ENCODE measurements around the gene CIZ1. TPM values are rescaled to one million over a fixed set of nuclear protein-coding genes. Genes with fewer than 3 reads are reported as not detected.

Gene CIZ1
- total RNA-seq, 1 experiment from 2014 or later: 104 TPM

DNA sequence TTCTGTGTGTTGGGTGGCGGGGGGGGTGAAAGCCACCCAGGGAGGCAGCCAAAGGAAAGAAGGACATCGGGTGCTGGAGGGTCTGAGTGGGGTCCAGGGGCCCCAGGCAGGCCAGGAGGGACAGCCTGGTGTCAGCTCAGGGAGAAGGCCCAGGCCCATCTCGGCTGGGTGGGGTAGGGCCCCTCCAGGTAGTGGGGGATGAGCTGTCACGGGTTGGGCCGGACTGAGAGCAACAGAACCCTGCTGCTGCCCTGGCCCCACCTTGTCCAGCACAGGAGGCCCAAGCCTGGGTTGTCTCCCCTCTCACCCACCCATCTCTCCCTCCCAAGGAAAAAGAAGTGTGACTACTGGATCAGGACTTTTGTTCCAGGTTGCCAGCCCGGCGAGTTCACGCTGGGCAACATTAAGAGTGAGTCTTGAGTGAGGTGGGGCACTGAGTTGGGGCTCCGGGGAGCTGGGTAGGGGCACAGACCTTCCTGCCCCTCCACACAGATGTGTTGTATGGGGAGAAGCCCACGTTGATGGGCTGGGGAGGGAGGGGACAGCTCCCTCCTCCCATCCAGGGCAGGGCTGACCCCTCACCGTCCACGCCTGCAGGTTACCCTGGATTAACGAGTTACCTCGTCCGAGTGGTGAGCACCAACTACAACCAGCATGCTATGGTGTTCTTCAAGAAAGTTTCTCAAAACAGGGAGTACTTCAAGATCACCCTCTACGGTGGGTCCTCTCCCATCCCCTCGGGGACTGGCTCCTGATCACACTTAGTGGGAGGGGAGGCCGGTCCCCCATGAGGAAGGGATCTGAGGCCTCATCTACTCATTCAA, 39.9 kb downstream of the CIZ1 start:
- WGBS (ENCODE audit: extremely low coverage, insufficient read length, low lambda C conversion rate): no CpG with 5 or more reads among the region's 18 CpGs
- Histone ChIP-seq H4K5ac (ENCODE audit: insufficient read length, low read depth, low read length) (no peak overlapping the region), H3K18ac (ENCODE audit: insufficient read length, low read depth, low read length) (no peak overlapping the region), H3T11ph (ENCODE audit: low read length) (no peak overlapping the region), H2BK20ac (ENCODE audit: low read depth, low read length, poor library complexity, severe bottlenecking) (no peak overlapping the region), H3K23me2 (ENCODE audit: insufficient read length, low read depth, low read length, poor library complexity, severe bottlenecking) (no peaks in the 10 kb centered on the region), H3K79me2 (ENCODE audit: insufficient read depth, low read length) (no peaks in the 10 kb centered on the region), H3K79me1 (ENCODE audit: insufficient read depth, low read depth, low read length, poor library complexity, severe bottlenecking) (no peaks in the 10 kb centered on the region), H3K4ac (ENCODE audit: low read depth, low read length) (no peak overlapping the region), H3K27ac (ENCODE audit: insufficient read length, low read depth, low read length) (no peak overlapping the region), H4K8ac (replicated peaks; ENCODE audit: insufficient read length, low read depth, low read length) (no peak overlapping the region), H3K4me1 (ENCODE audit: insufficient read depth, low read length) (no peaks in the 10 kb centered on the region), H4K20me1 (ENCODE audit: control insufficient read depth, insufficient read depth, insufficient read length) (no peaks in the 10 kb centered on the region), H2BK5ac (ENCODE audit: insufficient read length, low read length) (no peak overlapping the region), H4K91ac (ENCODE audit: insufficient read length, low read depth, low read length) (no peak overlapping the region), H2BK120ac (ENCODE audit: low read depth, low read length, poor library complexity, severe bottlenecking) (no peak overlapping the region), H2BK15ac (ENCODE audit: low read depth, low read length) (no peak overlapping the region), H3K9ac (ENCODE audit: extremely low read depth, insufficient read length, low read length) (no peak overlapping the region), H3K9me3 (ENCODE audit: control insufficient read depth, low read depth, low read length) (no peaks in the 10 kb centered on the region), H3K14ac (ENCODE audit: insufficient read depth, low read length) (no peak overlapping the region), H2AK5ac (ENCODE audit: insufficient read length, low read length) (no peak overlapping the region), H2BK12ac (ENCODE audit: insufficient read length, low read depth, low read length) (no peak overlapping the region), H3K56ac (ENCODE audit: insufficient read length, low read depth, low read length) (no peak overlapping the region), H3K27me3 (ENCODE audit: insufficient read depth, low read length) (no peaks in the 10 kb centered on the region), H2AFZ (ENCODE audit: low read length) (no peak overlapping the region), H3K23ac (ENCODE audit: insufficient read length, low read depth, low read length) (no peak overlapping the region), H3K4me2 (ENCODE audit: insufficient read depth, insufficient read length, low read length) (no peak overlapping the region)
- Mint-ChIP-seq H3K36me3 (ENCODE audit: insufficient read depth in 1 of 3, low read depth in 3 of 3) (no peaks in the 10 kb centered on the region), H3K4me1 (peaks cover 7 to 15% of the 10 kb centered on the region in 2 experiments), H3K27ac (no peak overlapping the region; a peak in 1 of 7 replicates), H3K27me3 (ENCODE audit: low read depth) (peaks cover 10% of the 10 kb centered on the region), H3K9me3 (no peaks in the 10 kb centered on the region), H3K4me3 (no peak overlapping the region)
- DNase-seq: no peak
- TF ChIP-seq, protein P1, sequence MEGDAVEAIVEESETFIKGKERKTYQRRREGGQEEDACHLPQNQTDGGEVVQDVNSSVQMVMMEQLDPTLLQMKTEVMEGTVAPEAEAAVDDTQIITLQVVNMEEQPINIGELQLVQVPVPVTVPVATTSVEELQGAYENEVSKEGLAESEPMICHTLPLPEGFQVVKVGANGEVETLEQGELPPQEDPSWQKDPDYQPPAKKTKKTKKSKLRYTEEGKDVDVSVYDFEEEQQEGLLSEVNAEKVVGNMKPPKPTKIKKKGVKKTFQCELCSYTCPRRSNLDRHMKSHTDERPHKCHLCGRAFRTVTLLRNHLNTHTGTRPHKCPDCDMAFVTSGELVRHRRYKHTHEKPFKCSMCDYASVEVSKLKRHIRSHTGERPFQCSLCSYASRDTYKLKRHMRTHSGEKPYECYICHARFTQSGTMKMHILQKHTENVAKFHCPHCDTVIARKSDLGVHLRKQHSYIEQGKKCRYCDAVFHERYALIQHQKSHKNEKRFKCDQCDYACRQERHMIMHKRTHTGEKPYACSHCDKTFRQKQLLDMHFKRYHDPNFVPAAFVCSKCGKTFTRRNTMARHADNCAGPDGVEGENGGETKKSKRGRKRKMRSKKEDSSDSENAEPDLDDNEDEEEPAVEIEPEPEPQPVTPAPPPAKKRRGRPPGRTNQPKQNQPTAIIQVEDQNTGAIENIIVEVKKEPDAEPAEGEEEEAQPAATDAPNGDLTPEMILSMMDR (conservative IDR thresholded peaks at IDR 0.05): no peak

Data from H9 (cell line).